Pancreas (tissue), 10 donors: ENCODE data around the gene MORC4. TPM values are rescaled to one million over a fixed set of nuclear protein-coding genes. Genes with fewer than 3 reads are reported as not detected.

Source experiments
- ATAC-seq, 4 donors: fragments of 200-7000 bp; cut with Tn5 transposase; one replicate each; pipeline versions ENCODE4 v1.8.0 to v1.9.1; 2020; ENCODE audit warnings: mild to moderate bottlenecking in 4 of 4, moderate library complexity in 4 of 4
- DNase-seq, 6 donors: peaks; one replicate each; pipeline ENCODE4 v3.0.0-alpha.2; 2020
- FAIRE-seq: peaks from 2 replicates; lab custom pipeline; 2012; peaks lifted over from hg19 to GRCh38; lab: Jason Lieb, UNC
- H3K27ac ChIP-seq, 4 donors: fragments of 200-600 bp; sonication (generic); 1 replicate in 3 of 4; 2 replicates in 1 of 4; pipeline versions ENCODE4 v1.5.0 to v1.8.0; 2020
- H3K27me3 ChIP-seq, 4 donors: fragments of 200-600 bp; one replicate each; pipeline ENCODE4 v1.8.0; 2021
- H3K36me3 ChIP-seq, 3 donors: fragments of 200-600 bp; sonication (generic) in 1 of 3; one replicate each; pipeline versions ENCODE4 v1.5.0 to v1.8.0; 2020 to 2021
- H3K4me1 ChIP-seq, 3 donors: fragments of 200-600 bp; one replicate each; pipeline ENCODE4 v1.8.0; 2021
- H3K4me3 ChIP-seq, 4 donors: fragments of 200-600 bp; sonication (generic) in 2 of 4; one replicate each; pipeline versions ENCODE4 v1.5.0 to v1.8.0; 2020 to 2021
- H3K9me3 ChIP-seq, 4 donors: fragments of 200-600 bp; one replicate each; pipeline ENCODE4 v1.8.0; 2021
- CTCF ChIP-seq, 4 donors: fragments of 200-600 bp; sonication (generic) in 3 of 4; IDR thresholded peaks; one replicate each; pipeline versions ENCODE4 v1.5.0 to v1.8.0; 2021; ENCODE audit warnings: antibody characterized with exemption in 4 of 4
- WGBS, 2 donors: extraction: QIAGEN DNeasy Blood & Tissue Kit; methylation state at CpG; one replicate each; pipeline ENCODE4 v1.1.7; 2013; 5-methylcytosine and 5-hydroxymethylcytosine counted together
- intact Hi-C, 3 donors: fragments of 100-400 bp; cut with DNase I; formaldehyde crosslinking; loops; one replicate each; pipeline versions ENCODE4 v1.11.1 to v1.14.2; 2022
- polyA plus RNA-seq, 2 donors: library from polyadenylated mRNA; stranded (reverse); fragments of 200-250 nt; gene quantifications; one replicate each; pipeline ENCODE4 v1.2.3, GENCODE V29; 2013
- total RNA-seq, 6 donors: library from RNA; stranded (reverse); fragmentation: NEBNext Ultra II Directional in 4 of 6; extraction: Animal tissue kit (Norgen Biotek cat#: 25700) in 4 of 6; gene quantifications; one replicate each; pipeline versions ENCODE4 v1.2.1 to v1.2.4, GENCODE V29; 2021 to 2023
- donor health status: healthy with polysubstance abuse.
- donor health status: DM: no; HTN: no; CAD: no; lungs with moderate emphysema.
- donor health status: DM: no; HTN: no; CAD: no.
- donor health status: control.
- donor health status: control.
- donor health status: Bipolar disorder and iron deficiency.
- donor health status: DM: yes; HTN: yes; CAD: no.
- donor health status: DM: no; HTN: no; CAD: no.
- donor health status: DM: no; HTN: no; CAD: no.
- donor health status: DM: yes; HTN: yes; CAD: no.

Gene MORC4
- total RNA-seq (10 to 100 TPM in 4 of 6 donors, 1 to 10 TPM in 2; 8.9 to 12.6 (median 10.4) TPM), polyA plus RNA-seq (1 to 10 TPM; 5.4 to 5.7 TPM)

- DNase-seq (peak; percentile 88 to 93 (median 90)), ATAC-seq (peak; percentile 94 to 95 (median 94)), FAIRE-seq (no peak)
- peak within 1 kb of the TSS in 3 of 4 donors; percentile 33 to 57 (median 51) for H3K27ac ChIP-seq
- no peaks in the 10 kb centered on the region for H3K9me3 ChIP-seq
- intact Hi-C loops, result no loop called here
- H3K27me3 ChIP-seq, result no peaks in the 10 kb centered on the region
- no peaks in the 10 kb centered on the region for H3K4me1 ChIP-seq
- peak within 1 kb of the TSS; percentile 10 to 57 (median 39) for H3K4me3 ChIP-seq
- TF ChIP-seq CTCF (IDR thresholded peaks at IDR 0.05), result no peak
- WGBS, 2 donors, result 1 to 28% methylated on average over 37 to 42 of the region's 42 CpGs
- no peaks in the 10 kb centered on the region for H3K36me3 ChIP-seq
Observed at GRCh38 chrX:107000013-107000515, at the start of gene MORC4. Gene MORC4, minus strand, starts transcription at chrX:107000212. Its CDS starts 243 bp downstream, at chrX:106999969.

GRCh38 chrX:107047622-107048021, 47.6 kb upstream of the MORC4 start:
- H3K9me3 ChIP-seq, result no peaks in the 10 kb centered on the region
- DNase-seq, result no peak
- H3K36me3 ChIP-seq, result no peaks in the 10 kb centered on the region
- intact Hi-C loops, result no loop called here
- peak; percentile 43 for FAIRE-seq
- no peaks in the 10 kb centered on the region for H3K4me1 ChIP-seq
- WGBS, 2 donors, result 26 to 57% methylated on average over 1 of the region's 1 CpG
- no peak overlapping the region for H3K4me3 ChIP-seq
- H3K27me3 ChIP-seq, result peaks cover 0 to 8% (median 4%) of the 10 kb centered on the region in 4 donors
- no peak for TF ChIP-seq CTCF (IDR thresholded peaks at IDR 0.05)
- H3K27ac ChIP-seq, result no peak overlapping the region
- no peak for ATAC-seq

GRCh38 chrX:107029752-107030151, 29.7 kb upstream of the MORC4 start:
- no peak for TF ChIP-seq CTCF (IDR thresholded peaks at IDR 0.05)
- DNase-seq (no peak), ATAC-seq (no peak), FAIRE-seq (no peak)
- WGBS, 2 donors, result 51 to 69% methylated on average over 1 of the region's 1 CpG
- intact Hi-C loops, result no loop called here
- Histone ChIP-seq H3K4me1 (no peaks in the 10 kb centered on the region), H3K9me3 (peaks cover 0 to 3% (median 0%) of the 10 kb centered on the region in 4 donors), H3K36me3 (no peaks in the 10 kb centered on the region), H3K27me3 (peaks cover 0 to 26% (median 0%) of the 10 kb centered on the region in 4 donors), H3K27ac (no peak overlapping the region), H3K4me3 (no peak overlapping the region)

- FAIRE-seq (peak; percentile 86), ATAC-seq (peak in 3 of 4 donors; percentile 65 to 77 (median 70))
Observed at GRCh38 chrX:107025545-107025944, 25.5 kb upstream of the MORC4 start.

More at GRCh38 chrX:107025545-107025944, 25.5 kb upstream of the MORC4 start:
- intact Hi-C loops, result no loop called here
- Histone ChIP-seq H3K36me3 (no peaks in the 10 kb centered on the region), H3K4me3 (no peak overlapping the region), H3K27ac (no peak overlapping the region), H3K9me3 (peaks cover 0 to 3% (median 0%) of the 10 kb centered on the region in 4 donors), H3K27me3 (peaks cover 0 to 10% (median 0%) of the 10 kb centered on the region in 4 donors), H3K4me1 (no peaks in the 10 kb centered on the region)
- TF ChIP-seq CTCF (IDR thresholded peaks at IDR 0.05), result peak in 3 of 4 donors; percentile 33 to 46 (median 36)
- 9 to 13% methylated on average over 2 of the region's 2 CpGs for WGBS, 2 donors
- no peak for DNase-seq
